K562 (cell line): ENCODE data around the gene ABCA4. TPM values are rescaled to one million over a fixed set of nuclear protein-coding genes. Genes with fewer than 3 reads are reported as not detected.
"Not testable (repeated sequence)": the region's sequence is repeated elsewhere in the genome, so short reads cannot be mapped to it uniquely, and the experiment has no call there.

Experiments
- ATAC-seq: fragments of 200-7000 bp; cut with Tn5 transposase; 3 replicates; pipeline ENCODE4 v1.9.1; 2020; ENCODE audit warnings: moderate library complexity
- BruUV-seq: library from RNA; stranded (reverse); fragments of 400-500 nt; replicated peaks from 2 replicates; lab custom pipeline; 2021; lab: Mats Ljungman, UMichigan
- CTCF ChIA-PET: fragments of 300-600 bp; formaldehyde crosslinking; extraction: SDS; loops from one replicate; lab custom pipeline; 2021; ENCODE audit warnings: low intra/inter-chr PET ratio; lab: Yijun Ruan, JAX
- POLR2A ChIA-PET: fragments of 300-600, 350-650 bp; sonication (Branson Sonifier 250); formaldehyde crosslinking; extraction: SDS; loops from one replicate; lab custom pipeline; 2021; ENCODE audit warnings: antibody characterized with exemption, inconsistent platforms; lab: Yijun Ruan, JAX
- DNase-seq, 4 experiments: peaks; one replicate each; pipeline versions ENCODE4 v3.0.0 to v3.0.0-alpha.2; 2011 to 2018; ENCODE audit warnings: low spot score in 3 of 4, mixed read lengths in 3 of 4; ENCODE audit errors: extremely low read depth in 1 of 4
- FAIRE-seq: peaks from 2 replicates; lab custom pipeline; 2011; peaks lifted over from hg19 to GRCh38; lab: Jason Lieb, UNC
- H2AFZ ChIP-seq: 2 replicates; pipeline ENCODE4 v1.6.0; 2011; ENCODE audit warnings: low read depth, low read length, control low read depth, inconsistent platforms
- H3K27ac ChIP-seq: fragments of 200-600 bp; 3 replicates; pipeline ENCODE4 v1.8.0; 2011; ENCODE audit warnings: low read depth, mild to moderate bottlenecking, control low read depth, inconsistent platforms, low read length, moderate library complexity, mixed read lengths; ENCODE audit errors: extremely low read depth
- H3K27me3 ChIP-seq, 2 experiments: fragments of 300-600 bp in 1 of 2; 2 replicates in 1 of 2; 3 replicates in 1 of 2; pipeline versions ENCODE4 v1.6.0 to v1.8.0; 2011; ENCODE audit warnings: inconsistent platforms in 2 of 2, low read length in 2 of 2, mild to moderate bottlenecking in 1 of 2, mixed read lengths in 1 of 2, moderate library complexity in 1 of 2; ENCODE audit not compliant: control insufficient read depth in 2 of 2, insufficient read depth in 2 of 2
- H3K36me3 ChIP-seq: fragments of 300-600 bp; 3 replicates; pipeline ENCODE4 v1.8.0; 2011; ENCODE audit warnings: mild to moderate bottlenecking, low read length, inconsistent platforms; ENCODE audit not compliant: control insufficient read depth, insufficient read depth
- H3K4me1 ChIP-seq, 2 experiments: fragments of 200-600 bp in 1 of 2; replicated peaks in 1 of 2; 2 replicates in 1 of 2; 3 replicates in 1 of 2; pipeline versions ENCODE4 v1.5.1 to v1.8.0; 2011; ENCODE audit warnings: inconsistent platforms in 2 of 2, low read length in 2 of 2, mild to moderate bottlenecking in 1 of 2, mixed read lengths in 1 of 2, moderate library complexity in 1 of 2; ENCODE audit not compliant: control insufficient read depth in 2 of 2, insufficient read depth in 2 of 2
- H3K4me2 ChIP-seq: 2 replicates; pipeline ENCODE4 v1.6.1; 2011; ENCODE audit warnings: low read length, control low read depth, inconsistent platforms, mixed read lengths; ENCODE audit not compliant: insufficient read depth
- H3K4me3 ChIP-seq: fragments of 200-600 bp; sonication (generic), shearing (Covaris generic); 2 replicates; pipeline ENCODE4 v1.5.1; 2016; ENCODE audit warnings: control low read depth, inconsistent platforms
- H3K79me2 ChIP-seq: fragments of 200-600 bp; 3 replicates; pipeline ENCODE4 v1.8.0; 2011; ENCODE audit warnings: low read length, inconsistent platforms; ENCODE audit not compliant: control insufficient read depth, insufficient read depth
- H3K9ac ChIP-seq, 2 experiments: 2 replicates each; pipeline versions ENCODE4 v1.6.0 to v1.6.1; 2011; ENCODE audit warnings: low read depth in 2 of 2, low read length in 2 of 2, control low read depth in 1 of 2, inconsistent platforms in 1 of 2, mild to moderate bottlenecking in 1 of 2, mixed read lengths in 1 of 2; ENCODE audit not compliant: insufficient read depth in 1 of 2
- H3K9me1 ChIP-seq: one replicate; pipeline ENCODE4 v1.6.0; 2011; ENCODE audit warnings: inconsistent platforms, mild to moderate bottlenecking, low read length, moderate library complexity; ENCODE audit not compliant: control insufficient read depth, insufficient read depth
- H3K9me3 ChIP-seq: replicated peaks from 2 replicates; pipeline ENCODE4 v1.5.1; 2011; ENCODE audit warnings: low read depth, low read length, inconsistent platforms; ENCODE audit not compliant: control insufficient read depth, insufficient read depth
- H4K20me1 ChIP-seq: replicated peaks from 2 replicates; pipeline ENCODE4 v1.6.1; 2011; ENCODE audit warnings: low read length, inconsistent platforms, mixed read lengths; ENCODE audit not compliant: control insufficient read depth, insufficient read depth
- in situ Hi-C: fragments of 300-500 bp; cut with MboI; formaldehyde crosslinking; loops from 4 replicates; pipeline ENCODE4 v1.15.0; 2018; ENCODE audit warnings: inconsistent platforms, mixed read lengths
- intact Hi-C: fragments of 100-400 bp; cut with micrococcal nuclease; formaldehyde crosslinking; loops from 2 replicates; pipeline ENCODE4 v1.14.2; 2022
- polyA plus RNA-seq, 8 experiments: library from polyadenylated mRNA; depleted of rRNA in 4 of 8; stranded (reverse) in 5 of 8; unstranded in 3 of 8; fragments of >200 nt; fragmentation: Nextera tagmentation in 2 of 8; fragmentation: Illumina TruSeq in 1 of 8; extraction: Ambion mirVana in 2 of 8; extraction: Trizol in 1 of 8; gene quantifications; 2 replicates each; pipeline versions ENCODE4 v1.2.1 to v1.2.3, GENCODE V29; 2011 to 2014; ENCODE audit warnings: inconsistent platforms in 1 of 8, missing spikeins in 1 of 8
- total RNA-seq, 7 experiments: library from RNA; depleted of rRNA in 6 of 7; stranded (reverse); fragments of >200 nt in 6 of 7; fragmentation: Illumina TruSeq in 2 of 7; extraction: Trizol in 2 of 7; gene quantifications; 2 replicates each; pipeline versions ENCODE4 v1.2.1 to v1.2.3, GENCODE V29; 2011 to 2021; ENCODE audit warnings: low replicate concordance in 1 of 7
- TF ChIP-seq, protein P1 (sequence below): fragments of 200-800 bp; sonication (Bioruptor generic); IDR thresholded peaks from 2 replicates; pipeline ENCODE4 v1.6.1; 2017; ENCODE audit warnings: missing genetic modification characterization, missing compliant biosample characterization
- TF ChIP-seq, protein P2 (sequence below), 2 experiments: fragments of 450-650 bp in 1 of 2; sonication (generic) in 1 of 2; formaldehyde crosslinking in 1 of 2; IDR thresholded peaks in 1 of 2; conservative IDR thresholded peaks in 1 of 2; 2 replicates each; pipeline versions ENCODE4 v1.6.1 to v1.8.1; 2016 to 2023; ENCODE audit warnings: mild to moderate bottlenecking in 2 of 2, moderate library complexity in 2 of 2, inconsistent platforms in 1 of 2, missing genetic modification reagents in 1 of 2

The ABCA4 gene
- total and polyA plus RNA-seq, 9 of the 15 experiments (the other 6 are each of a cell fraction or from before 2014, with no cell fraction given), result 0.01 to 0.04 TPM; not detected in 7

DNA sequence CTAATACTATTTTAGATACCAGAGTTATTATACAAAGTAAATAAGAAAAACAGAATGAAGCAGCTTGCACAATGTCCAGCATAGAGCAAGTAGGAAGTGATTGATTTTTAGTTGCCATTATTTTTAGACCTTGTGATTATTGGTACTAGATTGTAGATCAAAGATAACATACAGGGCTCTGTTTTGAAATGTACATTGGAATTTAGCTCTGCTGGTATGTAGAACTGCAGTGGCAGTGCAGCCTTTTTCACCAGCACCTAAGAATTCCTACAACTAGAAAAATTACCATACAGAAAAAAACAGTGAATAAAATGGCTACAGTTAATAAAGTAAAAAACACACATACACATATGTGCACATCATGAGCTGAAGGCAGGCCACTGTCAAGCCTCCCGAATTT, 32.2 kb upstream of the ABCA4 start (continued):
- TF ChIP-seq, protein P1, sequence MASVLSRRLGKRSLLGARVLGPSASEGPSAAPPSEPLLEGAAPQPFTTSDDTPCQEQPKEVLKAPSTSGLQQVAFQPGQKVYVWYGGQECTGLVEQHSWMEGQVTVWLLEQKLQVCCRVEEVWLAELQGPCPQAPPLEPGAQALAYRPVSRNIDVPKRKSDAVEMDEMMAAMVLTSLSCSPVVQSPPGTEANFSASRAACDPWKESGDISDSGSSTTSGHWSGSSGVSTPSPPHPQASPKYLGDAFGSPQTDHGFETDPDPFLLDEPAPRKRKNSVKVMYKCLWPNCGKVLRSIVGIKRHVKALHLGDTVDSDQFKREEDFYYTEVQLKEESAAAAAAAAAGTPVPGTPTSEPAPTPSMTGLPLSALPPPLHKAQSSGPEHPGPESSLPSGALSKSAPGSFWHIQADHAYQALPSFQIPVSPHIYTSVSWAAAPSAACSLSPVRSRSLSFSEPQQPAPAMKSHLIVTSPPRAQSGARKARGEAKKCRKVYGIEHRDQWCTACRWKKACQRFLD, result no peak
- TF ChIP-seq, protein P2, sequence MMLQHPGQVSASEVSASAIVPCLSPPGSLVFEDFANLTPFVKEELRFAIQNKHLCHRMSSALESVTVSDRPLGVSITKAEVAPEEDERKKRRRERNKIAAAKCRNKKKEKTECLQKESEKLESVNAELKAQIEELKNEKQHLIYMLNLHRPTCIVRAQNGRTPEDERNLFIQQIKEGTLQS (IDR thresholded peaks at IDR 0.05), result no peak
- TF ChIP-seq, protein P2 (CRISPR knock-in tag; conservative IDR thresholded peaks at IDR 0.05), result no peak
- TF ChIP-seq, all 486 proteins: peak for 0

DNA sequence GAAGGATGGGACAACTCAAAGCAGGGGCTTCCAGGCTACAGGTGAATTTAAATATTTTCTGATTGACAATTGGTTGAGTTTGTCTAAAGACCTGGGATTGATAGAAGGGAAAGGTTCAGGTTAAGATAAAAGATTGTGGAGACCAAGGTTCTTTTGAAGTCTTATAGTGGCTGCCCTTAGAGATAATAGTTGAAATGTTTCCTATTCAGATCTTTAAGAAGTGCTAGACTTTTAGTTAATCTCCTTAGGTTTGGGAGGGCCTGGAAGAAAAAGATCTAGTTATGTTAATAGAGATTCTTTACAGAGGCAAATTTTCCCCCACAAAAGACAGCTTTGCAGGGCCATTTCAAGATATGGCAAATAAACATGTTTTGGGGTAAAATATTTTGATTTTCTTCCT, 28.2 kb upstream of the ABCA4 start:
- ATAC-seq, POLR2A ChIA-PET, H3K9ac ChIP-seq, FAIRE-seq, H3K79me2 ChIP-seq, H3K27me3 ChIP-seq, H4K20me1 ChIP-seq, H3K9me1 ChIP-seq, intact Hi-C loops, CTCF ChIA-PET, BruUV-seq, H3K4me1 ChIP-seq, H3K4me3 ChIP-seq, H3K27ac ChIP-seq, H3K36me3 ChIP-seq, H3K9me3 ChIP-seq, DNase-seq, H3K4me2 ChIP-seq, H2AFZ ChIP-seq, in situ Hi-C loops: not testable (repeated sequence)
